HG02571 (cell line): ENCODE results near the gene URB1.
"Not testable (repeated sequence)": the region's sequence is repeated elsewhere in the genome, so short reads cannot be mapped to it uniquely, and the experiment has no call there.

ENCODE experiments used
- ATAC-seq: cut with Tn5 transposase; IDR thresholded peaks from one replicate; pipeline ENCODE4 v1.9.1; 2021; ENCODE audit warnings: mild to moderate bottlenecking, moderate library complexity; ENCODE audit not compliant: unreplicated experiment

URB1 gene, protein sequence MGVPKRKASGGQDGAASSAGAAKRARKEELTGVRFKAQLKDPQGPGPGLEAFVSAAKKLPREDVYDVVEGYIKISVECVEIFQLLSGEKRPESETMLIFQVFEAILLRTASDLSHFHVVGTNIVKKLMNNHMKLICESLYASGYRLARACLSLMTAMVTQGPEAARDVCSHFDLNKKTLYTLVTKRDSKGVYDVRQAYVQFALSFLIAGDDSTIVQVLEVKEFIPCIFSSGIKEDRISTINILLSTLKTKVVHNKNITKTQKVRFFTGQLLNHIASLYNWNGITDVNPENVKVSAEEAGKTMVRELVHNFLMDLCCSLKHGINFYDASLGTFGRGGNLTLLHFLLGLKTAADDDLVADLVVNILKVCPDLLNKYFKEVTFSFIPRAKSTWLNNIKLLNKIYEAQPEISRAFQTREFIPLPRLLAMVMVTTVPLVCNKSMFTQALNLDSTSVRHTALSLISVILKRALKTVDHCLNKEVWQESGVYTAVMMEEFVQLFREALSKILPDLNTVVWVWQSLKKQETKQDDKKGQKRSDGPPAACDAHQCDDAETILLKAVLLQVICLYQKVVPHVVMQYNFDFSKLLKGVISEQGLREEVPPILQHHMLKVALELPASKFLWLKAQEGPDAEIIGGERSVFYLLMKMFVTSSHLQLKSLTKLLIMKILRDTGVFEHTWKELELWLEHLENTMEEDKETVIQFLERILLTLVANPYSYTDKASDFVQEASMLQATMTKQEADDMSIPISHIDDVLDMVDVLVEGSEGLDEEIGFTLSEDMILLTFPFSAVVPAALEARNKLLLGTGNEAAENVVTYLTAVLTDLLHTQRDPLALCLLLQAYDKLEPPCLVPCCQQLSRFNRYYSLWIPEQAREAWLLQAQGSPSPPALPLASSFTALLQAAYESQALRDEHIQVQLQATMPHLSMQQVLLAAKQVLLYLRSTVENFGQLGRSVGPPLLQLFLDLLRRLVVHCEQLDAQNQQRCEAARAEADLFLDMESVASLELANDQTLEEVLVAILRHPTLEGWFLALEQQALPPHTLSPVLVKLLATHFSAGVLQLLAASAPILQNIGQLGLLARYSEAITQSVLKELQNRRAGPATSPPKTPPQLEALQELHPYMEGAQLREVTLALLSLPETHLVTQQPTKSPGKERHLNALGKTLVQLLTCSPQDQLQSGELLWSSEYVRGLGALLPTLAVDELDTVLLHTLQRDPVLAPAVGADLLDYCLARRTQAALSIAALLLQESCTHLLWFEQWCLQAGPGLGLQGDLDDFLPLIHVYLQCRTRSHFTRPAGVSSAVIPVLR (N-terminal part only)

DNA sequence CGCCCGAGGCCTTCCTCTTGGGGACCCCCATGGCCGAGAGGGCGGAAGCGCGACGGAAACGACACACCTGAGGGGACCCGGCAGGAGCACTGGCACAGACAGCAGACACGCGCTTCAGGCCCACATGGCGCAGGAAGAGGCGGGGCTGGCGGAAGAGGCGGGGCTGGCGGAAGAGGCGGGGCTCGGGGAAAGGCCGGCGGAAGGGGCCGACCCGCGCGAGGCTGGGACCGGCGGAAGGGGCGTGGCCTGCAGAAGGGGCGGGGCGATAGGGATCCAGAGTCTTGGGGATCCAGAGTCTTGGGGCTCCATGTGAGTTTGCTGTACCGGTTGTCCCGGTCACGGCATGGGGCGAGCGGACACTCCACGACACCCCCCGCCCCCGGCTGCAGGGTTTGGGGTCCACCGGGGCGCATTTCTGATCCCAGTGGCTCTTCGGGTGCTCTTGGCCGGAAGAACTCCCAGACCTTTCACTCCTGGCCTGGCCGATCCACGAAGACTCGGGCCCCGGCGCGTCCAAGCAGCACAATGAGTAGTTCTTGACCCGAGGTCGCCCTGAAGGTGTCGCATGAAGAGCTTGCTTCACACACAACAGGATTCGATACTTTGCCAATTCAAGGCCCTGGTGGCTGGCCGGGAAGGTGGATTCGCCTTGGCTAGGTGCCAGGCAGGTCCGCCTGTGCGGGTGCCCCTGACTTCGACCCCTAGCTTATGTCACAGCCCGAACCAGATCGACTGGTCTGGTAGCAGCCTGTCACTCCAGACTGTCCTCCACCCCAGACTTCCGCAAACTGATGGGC lies at the start of gene URB1:
URB1 (minus strand) TSS at position 133 of the 797 bp plus-strand sequence; CDS start at position 31, 102 bp downstream.
- peak; percentile 97 for ATAC-seq

DNA sequence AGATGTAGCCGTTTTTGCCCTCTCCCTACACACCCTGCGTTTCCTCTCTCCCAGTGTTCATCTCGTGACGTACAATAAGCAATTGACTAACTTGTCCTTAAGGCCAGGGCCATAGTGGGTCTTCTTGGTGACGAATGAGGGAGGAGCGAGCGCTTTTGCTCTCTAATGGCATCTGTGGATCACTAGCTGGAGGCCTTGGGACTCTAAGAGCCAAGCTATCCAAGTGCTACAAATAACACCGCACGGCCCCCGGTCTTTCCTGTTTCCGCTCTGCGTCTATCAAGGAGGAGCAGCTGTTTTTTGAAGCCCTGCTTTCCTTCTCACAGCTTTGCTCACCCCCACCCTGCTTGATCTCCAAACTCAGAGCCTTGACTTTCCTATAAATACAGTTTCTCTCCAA lies 44.9 kb upstream of the URB1 start:
- no peak for ATAC-seq

DNA sequence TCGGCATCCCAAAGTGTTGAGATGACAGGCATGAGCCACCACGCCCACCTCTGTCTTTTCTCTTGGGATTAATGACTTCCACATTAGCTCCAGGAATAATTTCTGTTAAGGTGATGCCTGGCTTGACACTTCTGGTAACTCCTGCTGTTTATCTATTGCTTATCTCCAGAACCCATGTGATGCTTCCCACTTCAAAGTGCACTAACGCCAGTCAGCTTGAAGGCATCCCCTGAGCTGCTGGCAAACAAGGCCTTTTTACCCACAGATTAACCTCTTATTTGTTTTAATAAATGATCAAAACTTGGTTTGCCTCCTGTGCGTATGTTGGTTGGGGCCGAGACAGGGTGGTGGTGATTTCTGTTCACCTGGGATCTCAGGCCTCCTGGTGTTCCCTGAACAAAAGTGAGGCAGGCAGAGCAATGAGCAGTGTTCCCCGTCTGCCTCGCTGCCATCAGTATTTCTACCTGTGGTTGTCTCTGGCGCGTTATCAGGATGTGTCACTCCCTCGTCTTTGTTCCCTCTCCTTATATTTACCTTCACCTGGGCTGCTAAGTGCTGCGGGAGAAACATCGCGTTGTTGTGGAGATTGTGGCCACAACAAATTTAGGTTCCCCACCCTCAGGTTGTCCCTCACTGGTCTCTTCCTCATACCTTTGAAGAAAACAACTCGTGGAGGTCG lies 40.3 kb upstream of the URB1 start:
- not testable (repeated sequence) for ATAC-seq

DNA sequence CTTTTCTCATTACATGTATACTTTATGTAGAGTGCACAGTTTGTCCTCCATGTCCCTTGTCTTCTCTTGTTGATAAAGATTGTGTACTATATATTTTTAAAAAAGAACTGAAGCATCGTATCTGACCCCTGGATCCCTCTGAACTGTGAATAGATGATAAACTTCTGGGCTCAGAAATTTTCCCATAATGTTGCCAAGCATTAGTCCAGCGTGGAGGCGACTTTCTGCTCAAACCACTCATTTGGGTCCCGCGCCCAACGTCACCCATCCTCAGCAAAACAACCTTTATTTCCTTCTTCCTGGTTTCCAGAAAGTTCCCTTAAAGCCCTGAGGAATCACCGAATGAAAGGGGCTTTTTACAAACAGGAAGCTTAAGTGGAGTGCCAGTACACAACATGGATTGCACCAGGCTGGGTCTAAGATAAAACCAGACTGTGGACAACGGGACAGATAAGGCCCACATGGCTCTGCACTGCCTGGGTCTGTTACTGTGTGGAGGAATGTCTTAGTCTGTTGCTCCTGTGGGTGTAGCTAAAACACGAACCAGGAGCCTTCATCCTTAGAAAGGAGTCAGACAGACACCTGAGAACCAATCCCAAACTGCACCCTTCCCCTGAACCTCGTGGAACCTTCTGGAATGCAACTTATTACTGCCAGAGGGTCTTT lies 35.3 kb upstream of the URB1 start:
- no peak for ATAC-seq

DNA sequence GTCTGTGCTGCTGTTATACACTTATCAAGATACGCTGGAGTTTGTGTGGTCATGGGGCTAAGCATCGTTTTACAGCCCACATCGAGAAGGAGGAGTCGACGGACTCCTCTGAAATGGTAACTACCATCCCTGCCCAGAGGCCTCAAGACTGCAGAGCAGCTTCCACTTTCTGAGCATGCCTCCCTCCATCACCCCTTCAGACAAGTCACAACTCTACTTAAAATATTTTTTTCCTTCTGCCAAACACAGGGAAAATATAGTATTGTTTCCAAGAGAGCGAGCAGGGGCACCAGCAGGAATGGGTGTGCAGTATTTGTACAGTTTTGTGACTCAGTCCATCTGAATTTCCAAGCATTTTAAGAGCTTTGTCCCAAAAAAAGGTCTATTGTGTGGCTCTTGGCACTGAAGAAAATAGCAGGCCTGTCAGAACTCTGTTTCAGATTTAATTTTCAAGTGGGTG lies 33.8 kb upstream of the URB1 start:
- no peak for ATAC-seq

DNA sequence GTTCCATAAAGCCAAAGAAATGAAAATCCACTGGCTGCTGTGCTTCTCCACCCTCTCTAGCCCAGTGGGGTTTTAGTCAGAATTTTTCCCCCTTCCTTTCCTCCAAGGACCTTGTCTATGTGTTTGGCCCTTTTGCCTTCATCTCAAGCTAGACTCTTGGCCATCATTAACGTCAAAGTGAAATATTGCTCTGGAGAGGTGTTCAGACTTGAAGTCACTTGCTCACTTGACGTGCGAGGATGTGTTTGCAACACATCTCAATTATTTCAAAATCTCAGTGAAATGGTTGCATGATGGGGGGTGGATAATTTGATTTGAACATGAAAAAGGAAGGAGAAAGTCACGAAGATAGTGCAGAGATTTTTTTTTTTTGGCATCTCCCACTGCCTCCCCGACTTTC lies 33.3 kb upstream of the URB1 start:
- no peak for ATAC-seq

DNA sequence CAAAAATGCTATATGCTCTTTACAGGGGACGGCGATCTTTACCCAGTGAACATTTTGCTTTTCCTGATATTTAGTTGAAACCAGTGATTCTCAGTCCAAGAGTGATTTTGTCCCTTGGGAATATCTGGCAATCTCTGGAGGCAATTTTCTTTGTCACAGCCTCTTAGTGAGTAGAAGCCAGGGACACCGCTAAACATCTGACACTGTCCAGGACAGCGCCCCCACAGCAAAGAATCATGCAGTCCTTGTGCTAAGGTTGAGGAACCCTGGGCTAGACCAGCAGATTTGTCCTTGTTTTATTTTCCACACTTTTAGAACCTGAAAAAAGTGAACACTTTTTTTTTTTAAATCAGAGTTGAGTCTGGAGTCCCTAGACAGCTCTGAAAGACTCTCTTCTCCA lies 32.8 kb upstream of the URB1 start:
- ATAC-seq: no peak

DNA sequence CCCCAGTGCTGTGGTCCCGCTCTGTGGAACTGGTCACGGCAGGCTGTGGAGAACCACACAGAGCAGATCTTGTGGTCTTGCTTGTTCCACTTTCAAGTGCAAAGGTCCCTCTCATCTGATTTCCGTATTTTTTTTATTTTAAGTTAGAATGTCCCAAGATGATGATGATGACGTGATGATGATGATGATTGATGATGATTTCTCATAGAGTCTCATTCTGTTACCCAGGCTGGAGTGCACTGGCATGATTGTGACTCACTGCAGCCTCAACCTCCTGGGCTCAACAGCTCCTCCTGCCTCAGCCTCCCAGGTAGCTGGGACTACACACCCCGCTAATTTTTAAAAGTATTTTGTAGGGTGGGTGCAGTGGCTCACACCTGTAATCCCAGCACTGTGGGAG lies 31.9 kb upstream of the URB1 start:
- ATAC-seq: no peak

DNA sequence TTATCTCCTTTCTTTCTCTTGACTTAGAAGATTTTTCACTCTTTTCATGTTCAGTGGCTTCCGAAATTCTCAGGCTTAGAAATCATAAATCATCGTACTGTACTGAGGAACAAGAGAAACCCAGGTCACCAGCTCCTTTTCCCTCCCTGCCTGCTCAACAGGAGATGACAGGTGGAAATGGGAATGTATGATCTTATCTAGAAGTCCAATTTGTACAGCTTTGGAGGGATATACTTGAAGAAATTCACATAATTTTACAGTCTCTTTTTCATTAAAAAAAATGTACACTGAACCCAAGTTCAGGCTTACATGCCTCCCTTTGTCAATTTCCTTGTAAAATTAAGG lies 31.4 kb upstream of the URB1 start:
- no peak for ATAC-seq

DNA sequence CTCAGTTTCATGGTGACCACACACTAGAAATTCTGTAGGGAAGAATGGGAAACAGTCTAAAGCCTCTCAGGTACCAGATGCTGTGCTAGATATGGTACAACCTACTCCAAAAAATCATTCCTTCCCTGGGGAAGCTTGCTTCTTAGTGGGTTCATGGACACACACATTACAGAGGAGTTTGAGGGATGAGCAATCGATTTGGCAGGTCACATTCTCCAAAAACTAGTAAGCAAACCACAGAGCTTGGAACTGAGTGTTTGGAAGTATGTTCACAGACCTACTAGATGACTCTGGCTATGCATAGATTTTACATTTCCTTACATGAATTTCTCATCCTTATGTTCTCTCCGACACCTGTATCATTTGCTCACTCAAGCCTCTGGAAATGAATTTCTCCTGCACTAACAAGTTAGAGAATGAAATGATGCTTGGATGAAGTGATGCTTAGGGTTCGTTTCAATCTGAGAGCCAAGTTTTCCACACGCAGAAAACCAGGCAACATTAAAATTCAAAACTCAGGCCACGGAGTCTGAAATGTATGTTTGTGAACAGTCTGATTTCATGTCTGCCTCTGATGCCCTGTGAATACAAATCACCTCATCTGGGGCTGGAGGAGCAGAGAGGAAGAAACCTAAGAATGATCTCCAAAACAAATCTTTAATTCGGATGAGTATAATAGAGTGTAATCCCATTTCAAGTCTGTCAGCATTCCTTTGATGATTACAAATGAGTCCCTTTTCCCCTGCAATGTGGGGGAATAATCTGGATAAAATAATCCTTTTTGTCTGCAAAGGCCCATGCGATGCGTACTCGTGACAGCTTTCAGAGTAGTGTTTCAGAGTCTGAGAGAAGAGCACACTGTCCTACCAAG lies 30.7 kb upstream of the URB1 start:
- ATAC-seq: no peak

DNA sequence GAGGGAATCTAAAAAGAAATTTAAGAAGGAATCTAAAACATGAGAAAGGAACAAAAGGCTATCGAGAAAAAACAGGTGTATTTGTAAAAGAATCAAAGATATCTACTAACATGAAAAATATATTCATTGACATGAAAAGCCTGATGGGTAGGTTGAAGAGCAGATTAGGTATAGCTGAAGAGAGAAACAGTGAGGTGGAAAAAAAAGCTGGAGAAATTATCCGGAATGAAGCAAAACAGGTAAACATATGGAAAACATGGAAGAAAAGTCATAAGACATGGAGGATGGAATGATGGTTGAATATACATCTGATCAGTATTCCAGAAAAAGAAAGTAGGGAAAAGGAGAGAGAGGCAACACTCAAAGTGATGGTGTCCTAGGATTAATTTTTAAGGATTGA lies 29.3 kb upstream of the URB1 start:
- ATAC-seq: no peak

DNA sequence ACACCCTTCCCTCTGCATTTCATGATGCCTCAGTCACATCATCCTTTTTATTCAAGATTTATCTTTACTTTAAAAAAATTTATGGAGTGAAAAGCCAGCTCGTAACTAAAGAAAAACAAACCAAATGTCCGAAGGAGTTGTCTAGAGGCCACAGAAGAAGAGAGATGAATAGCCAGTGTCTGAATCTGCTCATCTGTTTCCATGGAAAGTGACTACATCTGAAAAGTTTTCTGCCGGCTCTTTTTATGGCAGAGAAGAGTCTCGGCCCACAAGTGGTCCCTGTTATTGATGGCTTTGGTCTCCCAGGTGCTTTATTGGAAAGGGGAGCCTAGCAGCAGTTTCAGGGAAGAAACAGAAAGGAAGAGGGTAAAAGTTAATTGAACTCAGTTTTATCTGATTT lies 25.3 kb upstream of the URB1 start:
- no peak for ATAC-seq

DNA sequence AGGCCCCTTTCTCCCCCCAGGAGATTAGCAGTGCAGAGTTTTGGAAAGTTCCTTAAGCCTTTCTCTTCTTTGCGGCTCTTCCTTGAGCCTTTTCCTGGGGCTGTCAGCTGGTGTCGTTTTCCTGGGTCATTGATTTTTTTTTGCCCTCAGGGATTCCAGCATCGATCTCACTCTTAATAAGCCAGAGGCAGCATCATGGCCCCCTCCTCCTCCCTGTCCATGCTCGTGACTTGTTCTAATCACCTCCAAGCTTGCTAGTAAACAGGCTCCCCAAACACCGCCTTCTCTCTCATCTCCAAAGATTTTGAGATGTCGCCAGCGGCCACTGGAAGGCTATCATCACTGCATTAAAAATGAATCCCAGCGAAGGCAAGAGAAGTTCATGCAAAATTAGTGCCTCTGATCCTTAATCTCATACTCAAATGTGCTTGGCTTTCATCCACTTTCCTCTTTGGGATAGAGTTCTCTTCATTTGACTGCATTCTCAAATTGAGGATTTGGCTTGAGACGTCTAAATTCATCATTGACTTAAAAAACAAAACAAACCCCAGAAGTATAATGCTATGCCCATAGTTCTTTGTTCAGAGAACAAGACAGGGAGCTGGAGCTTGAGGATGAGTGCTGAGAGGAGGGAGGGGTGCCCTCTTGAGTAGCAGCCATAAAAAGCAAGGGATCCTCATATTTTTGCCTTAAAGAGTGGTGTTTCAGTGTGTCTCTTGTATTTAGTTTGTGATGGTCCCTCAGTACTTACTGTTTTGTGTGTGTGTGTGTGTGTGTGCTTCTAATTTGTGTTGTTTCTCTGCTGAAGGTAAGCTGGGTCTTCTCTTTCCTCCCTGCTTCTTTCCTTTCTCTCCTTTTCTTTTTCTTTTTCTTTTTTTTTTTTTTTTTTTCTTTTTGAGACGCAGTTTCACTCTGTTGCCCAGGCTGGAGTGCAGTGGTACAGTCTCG lies 22.9 kb upstream of the URB1 start:
- no peak for ATAC-seq

DNA sequence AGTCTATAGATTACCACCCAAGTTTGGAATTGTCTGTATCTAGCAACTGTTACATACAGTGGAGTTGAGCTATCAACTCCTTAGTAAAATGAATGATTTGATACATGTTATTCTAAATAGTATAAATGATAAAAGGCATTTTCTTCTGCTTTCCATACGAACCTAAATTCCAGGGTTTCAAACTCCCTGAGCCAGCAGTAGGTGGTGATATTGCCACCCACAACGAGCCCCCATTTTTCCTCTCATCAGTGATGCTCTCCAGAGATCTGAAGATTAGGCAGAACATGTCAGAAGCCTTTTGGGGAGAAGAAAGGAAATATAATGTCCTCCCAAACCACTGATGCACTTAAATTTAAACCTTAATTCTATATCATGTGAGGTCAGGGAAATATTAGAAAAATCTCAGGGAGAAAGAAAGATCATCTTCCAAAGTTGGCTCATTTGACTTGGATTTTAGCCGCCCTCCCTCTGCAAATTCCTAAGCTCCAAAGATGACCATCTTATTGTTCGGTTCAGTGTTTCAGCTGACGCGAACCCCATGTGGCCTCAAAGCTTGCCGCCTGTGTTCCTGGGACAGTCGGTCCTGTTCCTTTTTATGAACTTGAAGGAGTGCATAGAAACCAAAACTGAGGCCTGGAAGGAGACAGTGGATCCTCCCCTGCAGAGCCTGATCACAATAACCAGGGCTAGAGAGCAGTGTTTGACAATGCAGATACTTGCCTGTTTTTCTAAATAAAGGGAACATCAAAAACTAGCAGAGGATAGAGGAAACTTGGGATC lies 22.0 kb upstream of the URB1 start:
- ATAC-seq: no peak

DNA sequence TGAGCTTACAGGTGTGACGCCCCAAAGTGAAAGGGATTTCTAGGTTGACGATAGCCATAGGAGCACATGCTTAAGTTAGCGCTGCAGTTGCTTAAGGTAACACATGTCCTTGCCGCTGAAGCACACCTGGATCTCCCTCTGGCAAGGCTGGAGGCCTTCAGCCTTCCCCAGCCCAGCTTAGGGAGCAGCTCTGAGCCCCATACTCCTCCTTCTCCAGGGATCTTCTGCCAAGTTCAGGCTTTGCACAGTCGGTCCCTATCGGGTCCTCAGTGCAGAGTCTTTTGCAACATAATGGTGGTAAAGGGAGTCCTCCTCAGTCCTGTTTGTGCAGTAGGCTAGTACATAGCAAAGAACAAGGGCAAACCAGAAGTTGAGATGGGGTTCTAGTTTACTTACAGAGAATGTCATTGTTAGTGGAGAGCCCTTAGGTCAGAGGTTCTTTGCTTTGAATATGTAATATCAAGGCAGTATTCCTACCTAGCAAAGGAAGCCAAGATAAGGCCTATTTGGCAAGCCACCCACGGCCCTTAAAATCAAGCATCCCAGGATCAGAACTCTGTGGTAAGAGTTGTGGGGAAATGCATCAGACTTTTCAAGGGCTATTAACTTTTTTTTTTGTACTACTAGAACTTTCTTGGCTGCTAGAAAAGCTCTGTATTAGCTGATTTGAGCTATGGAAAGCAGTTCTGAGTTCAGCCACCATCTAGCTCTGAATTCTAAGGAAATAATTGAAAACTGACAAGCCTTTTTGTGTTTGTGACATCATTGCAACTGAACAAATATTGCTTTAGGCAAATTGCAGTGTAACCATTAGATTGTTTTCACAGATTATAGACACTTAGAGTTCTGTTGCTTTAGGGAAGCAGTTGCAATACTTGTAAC lies 21.1 kb upstream of the URB1 start:
- ATAC-seq: no peak
